Measurements from ENCODE around the gene GPR62.

- TF ChIP-seq, protein P1, sequence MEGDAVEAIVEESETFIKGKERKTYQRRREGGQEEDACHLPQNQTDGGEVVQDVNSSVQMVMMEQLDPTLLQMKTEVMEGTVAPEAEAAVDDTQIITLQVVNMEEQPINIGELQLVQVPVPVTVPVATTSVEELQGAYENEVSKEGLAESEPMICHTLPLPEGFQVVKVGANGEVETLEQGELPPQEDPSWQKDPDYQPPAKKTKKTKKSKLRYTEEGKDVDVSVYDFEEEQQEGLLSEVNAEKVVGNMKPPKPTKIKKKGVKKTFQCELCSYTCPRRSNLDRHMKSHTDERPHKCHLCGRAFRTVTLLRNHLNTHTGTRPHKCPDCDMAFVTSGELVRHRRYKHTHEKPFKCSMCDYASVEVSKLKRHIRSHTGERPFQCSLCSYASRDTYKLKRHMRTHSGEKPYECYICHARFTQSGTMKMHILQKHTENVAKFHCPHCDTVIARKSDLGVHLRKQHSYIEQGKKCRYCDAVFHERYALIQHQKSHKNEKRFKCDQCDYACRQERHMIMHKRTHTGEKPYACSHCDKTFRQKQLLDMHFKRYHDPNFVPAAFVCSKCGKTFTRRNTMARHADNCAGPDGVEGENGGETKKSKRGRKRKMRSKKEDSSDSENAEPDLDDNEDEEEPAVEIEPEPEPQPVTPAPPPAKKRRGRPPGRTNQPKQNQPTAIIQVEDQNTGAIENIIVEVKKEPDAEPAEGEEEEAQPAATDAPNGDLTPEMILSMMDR (conservative IDR thresholded peaks at IDR 0.05; ENCODE audit: low read length): no peak
- no peak for TF ChIP-seq EZH2phosphoT487 (IDR thresholded peaks at IDR 0.05; ENCODE audit: borderline replicate concordance, low read depth, low read length)
Observed at GRCh38 chr3:51931756-51932155, 23.4 kb upstream of the GPR62 start.

Measured in OCI-LY7 (cell line).